GM12801 (cell line): ENCODE results near the gene KCNJ5.

Experiments used
- CTCF ChIP-seq: IDR thresholded peaks from one replicate; pipeline ENCODE4 v1.5.1; 2011; ENCODE audit warnings: control low read depth; ENCODE audit not compliant: insufficient read length; ENCODE audit errors: extremely low read depth

Gene KCNJ5

GRCh38 chr11:128956401-128957201, 65.4 kb downstream of the KCNJ5 start:
- TF ChIP-seq CTCF, result no peak

- TF ChIP-seq CTCF, result no peak
Observed at GRCh38 chr11:128957202-128957482, 66.0 kb downstream of the KCNJ5 start.

GRCh38 chr11:128961645-128962044, 70.5 kb downstream of the KCNJ5 start:
- no peak for TF ChIP-seq CTCF

GRCh38 chr11:128962896-128963295, 71.7 kb downstream of the KCNJ5 start:
- TF ChIP-seq CTCF, result no peak

- no peak for TF ChIP-seq CTCF
Observed at GRCh38 chr11:128963744-128964325, 72.7 kb downstream of the KCNJ5 start.

GRCh38 chr11:128964463-128964930, 73.3 kb downstream of the KCNJ5 start:
- no peak for TF ChIP-seq CTCF

- no peak for TF ChIP-seq CTCF
Observed at GRCh38 chr11:128965485-128965884, 74.3 kb downstream of the KCNJ5 start.
